Dendritic cell treated with granulocyte-macrophage colony-stimulating factor and Interleukin-4, amounts not matched to agents 40 ng/mL and 50 ng/mL, for 4 days (primary cell): ENCODE results near the gene B3GNT9.
A peak's percentile ranks its signal among the peaks of the same experiment; 100 is the strongest.

Source experiments
- H3K27ac Mint-ChIP-seq: one replicate; pipeline ENCODE4 v1.8.0; 2022; ENCODE audit warnings: mild to moderate bottlenecking, mixed read lengths
- H3K27me3 Mint-ChIP-seq: one replicate; pipeline ENCODE4 v1.8.0; 2022; ENCODE audit warnings: mild to moderate bottlenecking, mixed read lengths
- H3K36me3 Mint-ChIP-seq: one replicate; pipeline ENCODE4 v1.8.0; 2022; ENCODE audit warnings: low read depth, mixed read lengths
- H3K4me1 Mint-ChIP-seq: one replicate; pipeline ENCODE4 v1.8.0; 2022; ENCODE audit warnings: low read depth, mixed read lengths
- H3K4me3 Mint-ChIP-seq: one replicate; pipeline ENCODE4 v1.8.0; 2022; ENCODE audit warnings: mild to moderate bottlenecking, moderate library complexity, mixed read lengths
- H3K9me3 Mint-ChIP-seq: one replicate; pipeline ENCODE4 v1.8.0; 2022; ENCODE audit warnings: mixed read lengths
- intact Hi-C: fragments of 100-400 bp; cut with micrococcal nuclease; formaldehyde crosslinking; loops from one replicate; pipeline ENCODE4 v1.15.0; 2022

Gene B3GNT9

DNA sequence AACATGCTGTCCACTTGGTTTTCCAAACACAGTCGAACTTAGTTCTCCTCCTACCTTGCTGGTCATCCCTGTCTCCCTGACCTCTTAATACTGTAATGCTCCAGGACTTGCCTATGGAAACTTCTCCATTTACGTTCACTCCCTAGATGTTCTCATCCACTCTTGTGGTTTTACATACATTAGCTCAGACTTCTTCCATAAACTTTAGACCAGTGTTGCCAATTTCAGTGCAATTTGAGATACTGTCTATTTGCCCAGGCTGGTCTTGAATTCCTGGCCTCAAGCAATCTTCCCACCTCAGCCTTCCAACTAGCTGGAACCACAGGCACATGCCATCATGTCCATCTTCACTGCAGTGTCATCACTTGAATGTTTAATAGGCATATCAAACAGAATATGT, 31.5 kb upstream of the B3GNT9 start:
- H3K4me3 Mint-ChIP-seq: no peak overlapping the region
- intact Hi-C loops: loop anchor here (2.0 kb wide), 1 partner anchor 21 kb away; no protein-coding TSS in a partner anchor
- H3K27ac Mint-ChIP-seq: no peak overlapping the region
- H3K9me3 Mint-ChIP-seq: no peaks in the 10 kb centered on the region
- peaks cover 17% of the 10 kb centered on the region for H3K36me3 Mint-ChIP-seq
- H3K27me3 Mint-ChIP-seq: peaks cover 45% of the 10 kb centered on the region
- peaks cover 31% of the 10 kb centered on the region for H3K4me1 Mint-ChIP-seq

DNA sequence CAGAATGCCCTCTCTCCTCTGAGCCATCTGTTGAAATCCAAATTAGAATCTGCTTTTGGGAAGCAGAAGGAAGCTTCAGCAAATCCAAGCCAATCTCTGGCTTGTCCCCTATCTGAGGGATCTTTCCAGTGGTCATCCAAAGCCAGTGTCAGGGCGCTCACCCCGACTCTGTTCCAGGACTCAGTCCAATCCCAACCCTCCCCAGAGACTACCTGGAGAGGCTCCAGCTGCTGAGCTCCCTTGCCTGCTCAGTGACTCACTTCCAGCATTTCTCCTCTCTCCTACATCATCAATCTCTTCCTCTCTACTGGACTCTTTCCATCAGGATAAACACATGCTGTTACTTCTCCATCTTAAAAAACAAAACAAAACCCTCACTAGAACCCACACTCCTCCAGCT, 30.5 kb upstream of the B3GNT9 start:
- intact Hi-C loops: no loop called here

DNA sequence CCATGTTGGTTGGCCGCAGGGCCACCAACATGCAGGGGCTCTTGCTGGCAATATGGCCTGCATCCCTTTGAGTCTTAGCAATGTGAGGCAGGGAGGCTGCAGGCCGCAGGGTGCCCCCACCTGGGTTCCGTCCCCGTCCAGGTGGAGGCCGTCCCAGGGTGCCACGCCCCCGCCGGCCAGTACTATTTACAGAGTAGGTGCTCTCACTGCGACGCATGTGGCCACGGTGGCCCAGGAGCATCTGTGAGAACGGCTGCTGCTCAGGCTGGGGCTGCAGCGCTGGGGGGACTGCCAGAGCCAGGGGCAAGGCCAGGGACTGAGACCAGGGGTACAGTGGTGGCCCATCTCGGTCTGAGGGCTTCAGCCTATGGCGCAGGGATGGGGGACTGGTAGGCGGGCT, 29.4 kb upstream of the B3GNT9 start:
- peaks cover 38% of the 10 kb centered on the region for H3K36me3 Mint-ChIP-seq
- H3K9me3 Mint-ChIP-seq: no peaks in the 10 kb centered on the region
- H3K4me3 Mint-ChIP-seq: no peak overlapping the region
- intact Hi-C loops: no loop called here
- peaks cover 48% of the 10 kb centered on the region for H3K27me3 Mint-ChIP-seq
- no peak overlapping the region for H3K27ac Mint-ChIP-seq
- peaks cover 26% of the 10 kb centered on the region for H3K4me1 Mint-ChIP-seq

More for the DNA sequence above, 30.5 kb upstream of the B3GNT9 start:
- Mint-ChIP-seq H3K4me3 (no peak overlapping the region), H3K4me1 (peaks cover 32% of the 10 kb centered on the region), H3K36me3 (peaks cover 26% of the 10 kb centered on the region), H3K27me3 (peaks cover 46% of the 10 kb centered on the region), H3K9me3 (no peaks in the 10 kb centered on the region), H3K27ac (no peak overlapping the region)

DNA sequence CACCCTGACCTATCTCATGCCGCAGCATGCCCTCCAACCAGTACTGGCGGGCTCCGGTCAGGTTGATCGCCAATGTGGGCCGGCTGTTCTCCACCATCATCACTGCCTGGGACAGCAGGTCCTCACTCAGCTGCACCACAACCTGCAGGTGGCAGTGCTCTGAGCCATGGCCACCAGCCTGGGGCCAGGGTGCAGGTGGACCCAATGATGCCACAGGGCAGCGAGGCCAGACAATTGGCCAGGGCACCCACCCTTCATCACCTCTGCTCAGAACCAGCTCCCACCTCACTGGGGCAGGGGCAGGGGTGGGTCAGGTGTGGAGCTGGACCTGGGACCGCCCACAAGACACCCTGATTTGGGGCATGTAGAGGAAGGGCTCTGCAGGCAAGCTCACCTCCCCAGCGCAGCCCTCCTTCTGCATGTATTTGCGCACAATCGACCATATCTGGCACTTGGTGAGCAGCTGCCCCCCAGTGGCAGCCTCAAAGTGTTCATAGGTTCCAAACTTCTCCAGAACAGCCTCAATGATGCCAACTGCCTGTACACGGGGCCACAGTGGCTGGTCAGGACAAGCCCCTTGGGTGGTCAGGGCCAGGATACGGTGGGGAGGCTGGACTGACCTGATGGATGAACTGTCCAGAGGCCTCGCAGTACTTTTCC, 28.8 kb upstream of the B3GNT9 start:
- peaks cover 23% of the 10 kb centered on the region for H3K4me1 Mint-ChIP-seq
- no peak overlapping the region for H3K4me3 Mint-ChIP-seq
- H3K27ac Mint-ChIP-seq: no peak overlapping the region
- intact Hi-C loops: no loop called here
- H3K36me3 Mint-ChIP-seq: peaks cover 41% of the 10 kb centered on the region
- no peaks in the 10 kb centered on the region for H3K9me3 Mint-ChIP-seq
- peaks cover 48% of the 10 kb centered on the region for H3K27me3 Mint-ChIP-seq

DNA sequence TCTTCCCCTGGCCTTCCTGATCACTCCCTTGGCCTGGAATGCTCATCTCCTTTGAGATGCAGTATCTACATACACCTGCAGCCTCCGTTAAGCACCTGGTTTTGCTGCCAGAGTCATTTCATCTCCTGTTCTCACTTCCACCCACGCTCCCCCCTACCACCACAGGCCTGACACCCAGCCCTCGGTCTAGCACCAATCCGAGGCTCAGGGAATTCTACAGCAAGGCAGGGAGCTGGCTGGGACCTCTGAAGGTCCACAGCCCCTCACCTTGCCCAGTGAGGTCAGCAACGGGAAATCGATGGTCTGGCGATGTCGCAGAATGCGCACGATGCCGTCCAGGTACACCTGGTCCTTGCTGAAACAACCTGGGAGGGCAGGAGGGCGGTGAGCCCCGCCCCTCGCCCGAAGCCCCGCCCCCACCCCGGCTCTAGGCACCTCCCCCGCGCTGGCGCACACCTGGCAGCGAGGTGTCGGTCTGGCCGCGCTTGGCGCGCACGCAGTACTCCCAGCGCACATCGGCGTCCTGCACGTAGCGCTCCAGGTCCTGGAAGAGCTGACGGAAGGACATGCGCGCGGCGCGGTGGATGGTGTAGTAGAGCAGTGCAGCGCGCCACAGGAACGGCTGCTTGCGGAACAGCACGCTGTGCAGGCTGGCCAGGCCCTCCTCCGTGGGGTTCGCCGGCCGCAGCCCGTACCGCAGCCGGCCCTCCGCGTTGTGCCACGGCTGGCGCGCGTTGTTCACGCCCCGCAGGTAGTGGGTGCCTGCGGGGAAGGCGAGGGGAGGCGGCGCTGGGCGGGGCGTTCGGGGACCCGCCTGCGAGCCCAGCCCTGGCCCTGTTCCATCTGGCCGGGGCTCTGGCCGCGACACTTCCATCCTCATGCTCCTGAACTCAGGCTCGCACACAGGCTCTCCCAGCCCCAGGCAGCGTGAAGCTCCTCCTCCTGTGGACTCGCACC, 27.2 kb upstream of the B3GNT9 start:
- intact Hi-C loops: no loop called here
- H3K36me3 Mint-ChIP-seq: peaks cover 41% of the 10 kb centered on the region
- peak overlapping the region; percentile 66 for H3K4me3 Mint-ChIP-seq
- H3K9me3 Mint-ChIP-seq: no peaks in the 10 kb centered on the region
- H3K27me3 Mint-ChIP-seq: peaks cover 60% of the 10 kb centered on the region
- H3K4me1 Mint-ChIP-seq: peaks cover 38% of the 10 kb centered on the region
- no peak overlapping the region for H3K27ac Mint-ChIP-seq

DNA sequence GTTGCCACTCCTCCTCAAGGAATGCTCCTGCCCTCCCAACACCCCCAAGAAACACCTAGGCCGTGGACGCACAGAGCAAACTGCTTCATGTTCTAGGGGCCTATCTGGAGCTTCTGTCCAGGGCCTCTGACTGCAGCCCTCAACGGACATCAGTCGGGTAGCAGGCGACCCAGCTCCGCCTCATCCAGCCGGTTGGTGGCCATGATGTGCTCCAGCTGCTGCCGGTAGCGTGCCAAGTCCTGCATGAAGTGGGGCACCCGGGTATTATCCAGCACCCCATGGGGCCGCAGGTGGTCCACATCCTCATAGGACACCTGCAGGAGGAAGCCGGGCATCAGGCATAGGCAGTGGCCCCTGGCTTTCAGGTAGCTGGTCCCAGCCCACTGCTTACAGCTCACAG, 25.9 kb upstream of the B3GNT9 start:
- Mint-ChIP-seq H3K4me3 (no peak overlapping the region), H3K27me3 (peaks cover 72% of the 10 kb centered on the region), H3K27ac (no peak overlapping the region), H3K36me3 (peaks cover 46% of the 10 kb centered on the region), H3K4me1 (peaks cover 50% of the 10 kb centered on the region), H3K9me3 (no peaks in the 10 kb centered on the region)
- intact Hi-C loops: no loop called here

DNA sequence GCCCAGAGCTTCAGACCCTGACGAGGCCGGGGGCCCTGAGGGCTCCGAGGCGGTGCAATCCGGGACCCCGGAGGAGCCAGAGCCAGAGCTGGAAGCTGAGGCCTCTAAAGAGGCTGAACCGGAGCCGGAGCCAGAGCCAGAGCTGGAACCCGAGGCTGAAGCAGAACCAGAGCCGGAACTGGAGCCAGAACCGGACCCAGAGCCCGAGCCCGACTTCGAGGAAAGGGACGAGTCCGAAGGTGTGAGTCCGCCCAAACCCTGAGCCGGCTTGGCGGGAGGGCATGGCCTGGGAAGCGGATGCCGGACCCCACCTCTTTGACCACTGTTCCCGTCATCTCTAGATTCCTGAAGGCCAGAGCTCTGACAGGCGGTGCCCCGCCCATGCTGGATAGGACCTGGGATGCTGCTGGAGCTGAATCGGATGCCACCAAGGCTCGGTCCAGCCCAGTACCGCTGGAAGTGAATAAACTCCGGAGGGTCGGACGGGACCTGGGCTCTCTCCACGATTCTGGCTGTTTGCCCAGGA, 24.0 kb upstream of the B3GNT9 start:
- Mint-ChIP-seq H3K36me3 (peaks cover 51% of the 10 kb centered on the region), H3K4me1 (peaks cover 66% of the 10 kb centered on the region), H3K9me3 (no peaks in the 10 kb centered on the region), H3K27me3 (peaks cover 76% of the 10 kb centered on the region), H3K4me3 (peak overlapping the region; percentile 84), H3K27ac (peak overlapping the region; percentile 88)
- intact Hi-C loops: no loop called here

DNA sequence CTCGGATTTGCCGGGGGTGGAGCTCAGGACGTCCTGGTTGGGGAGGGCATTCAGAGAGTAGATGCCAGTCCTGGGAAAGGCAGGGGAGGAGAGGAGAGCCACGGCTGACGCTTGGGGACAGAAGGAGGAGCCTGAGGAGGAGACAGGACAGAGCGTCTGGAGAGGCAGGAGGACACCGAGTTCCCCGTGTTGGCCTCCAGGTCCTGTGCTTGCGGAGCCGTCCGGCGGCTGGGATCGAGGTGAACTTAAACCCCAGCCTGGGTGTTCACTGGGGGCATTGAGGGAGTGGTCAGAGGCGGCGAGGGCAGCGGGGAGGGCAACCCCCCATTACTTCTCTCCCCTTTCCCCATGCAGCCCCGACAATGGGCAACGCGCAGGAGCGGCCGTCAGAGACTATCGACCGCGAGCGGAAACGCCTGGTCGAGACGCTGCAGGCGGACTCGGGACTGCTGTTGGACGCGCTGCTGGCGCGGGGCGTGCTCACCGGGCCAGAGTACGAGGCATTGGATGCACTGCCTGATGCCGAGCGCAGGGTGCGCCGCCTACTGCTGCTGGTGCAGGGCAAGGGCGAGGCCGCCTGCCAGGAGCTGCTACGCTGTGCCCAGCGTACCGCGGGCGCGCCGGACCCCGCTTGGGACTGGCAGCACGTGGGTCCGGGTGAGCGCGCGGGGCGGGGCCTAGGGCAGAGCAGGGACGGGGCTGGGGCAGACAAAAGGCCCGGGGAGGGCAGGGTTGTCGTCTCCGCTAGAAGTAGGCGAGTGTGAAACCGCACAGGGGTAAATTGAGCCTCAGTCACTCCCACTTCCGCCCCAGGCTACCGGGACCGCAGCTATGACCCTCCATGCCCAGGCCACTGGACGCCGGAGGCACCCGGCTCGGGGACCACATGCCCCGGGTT, 23.3 kb upstream of the B3GNT9 start:
- peaks cover 70% of the 10 kb centered on the region for H3K4me1 Mint-ChIP-seq
- peak overlapping the region; percentile 84 for H3K4me3 Mint-ChIP-seq
- H3K9me3 Mint-ChIP-seq: no peaks in the 10 kb centered on the region
- H3K36me3 Mint-ChIP-seq: peaks cover 46% of the 10 kb centered on the region
- H3K27me3 Mint-ChIP-seq: peaks cover 74% of the 10 kb centered on the region
- H3K27ac Mint-ChIP-seq: peak overlapping the region; percentile 88
- intact Hi-C loops: no loop called here

DNA sequence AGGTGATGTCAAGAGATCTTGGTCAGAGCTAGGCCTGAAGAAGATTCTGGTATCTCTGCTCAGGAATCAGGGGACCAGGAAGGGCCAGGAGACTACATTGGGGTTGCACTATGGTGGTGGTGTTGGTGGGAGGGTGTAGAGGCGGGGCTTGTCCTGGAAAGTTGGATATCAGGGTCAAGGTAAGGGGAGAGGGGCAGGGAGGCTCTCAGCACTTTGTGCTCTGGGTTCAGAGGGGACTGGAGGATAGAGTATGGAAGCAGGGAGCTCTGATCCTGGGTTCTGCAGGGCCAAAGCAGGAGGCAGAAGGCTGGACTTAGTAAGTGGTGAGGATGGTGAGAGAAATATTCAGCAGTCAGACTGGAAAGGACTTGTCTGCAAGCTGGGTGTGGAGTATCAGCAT, 22.5 kb upstream of the B3GNT9 start:
- intact Hi-C loops: no loop called here
- Mint-ChIP-seq H3K4me3 (peak overlapping the region; percentile 84), H3K27me3 (peaks cover 75% of the 10 kb centered on the region), H3K27ac (peak overlapping the region; percentile 88), H3K9me3 (no peaks in the 10 kb centered on the region), H3K4me1 (peaks cover 70% of the 10 kb centered on the region), H3K36me3 (peaks cover 49% of the 10 kb centered on the region)

DNA sequence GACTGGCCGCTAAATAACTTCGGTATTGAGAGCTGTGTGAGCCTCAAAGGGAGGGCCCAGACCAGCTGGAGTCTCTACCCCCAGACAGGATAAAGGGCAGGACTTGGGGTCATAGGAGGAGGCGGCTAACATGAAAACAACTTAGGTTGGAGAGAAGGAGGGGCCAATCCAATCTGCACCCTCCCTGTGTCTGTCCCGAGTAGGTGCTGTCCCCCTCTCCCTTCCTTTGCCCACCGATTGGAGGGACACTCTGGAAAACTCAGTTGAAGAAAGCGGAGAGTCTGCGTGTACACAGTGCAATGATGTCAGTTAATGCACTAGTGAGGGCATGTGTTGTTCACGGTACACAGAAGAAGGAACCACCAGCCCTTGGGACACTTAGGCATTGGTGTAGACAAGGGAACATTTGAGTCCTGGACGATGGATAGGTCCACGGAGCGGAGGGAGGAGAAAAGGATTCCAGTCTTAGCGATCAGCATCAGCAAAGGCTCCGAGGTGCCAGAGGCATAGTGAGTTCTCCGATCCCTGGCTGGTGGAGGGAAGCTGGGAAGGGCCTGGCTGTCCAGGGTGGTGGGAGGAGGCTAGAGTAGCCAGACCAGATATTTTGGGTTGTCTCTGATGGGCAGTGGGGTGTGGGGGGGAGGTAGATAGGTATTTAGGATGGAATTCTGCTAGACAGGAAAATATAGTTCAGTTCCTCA, 20.3 kb upstream of the B3GNT9 start:
- Mint-ChIP-seq H3K4me1 (peaks cover 80% of the 10 kb centered on the region), H3K36me3 (peaks cover 55% of the 10 kb centered on the region), H3K27ac (peak overlapping the region; percentile 88), H3K27me3 (peaks cover 77% of the 10 kb centered on the region), H3K9me3 (no peaks in the 10 kb centered on the region), H3K4me3 (peak overlapping the region; percentile 66)
- intact Hi-C loops: no loop called here

DNA sequence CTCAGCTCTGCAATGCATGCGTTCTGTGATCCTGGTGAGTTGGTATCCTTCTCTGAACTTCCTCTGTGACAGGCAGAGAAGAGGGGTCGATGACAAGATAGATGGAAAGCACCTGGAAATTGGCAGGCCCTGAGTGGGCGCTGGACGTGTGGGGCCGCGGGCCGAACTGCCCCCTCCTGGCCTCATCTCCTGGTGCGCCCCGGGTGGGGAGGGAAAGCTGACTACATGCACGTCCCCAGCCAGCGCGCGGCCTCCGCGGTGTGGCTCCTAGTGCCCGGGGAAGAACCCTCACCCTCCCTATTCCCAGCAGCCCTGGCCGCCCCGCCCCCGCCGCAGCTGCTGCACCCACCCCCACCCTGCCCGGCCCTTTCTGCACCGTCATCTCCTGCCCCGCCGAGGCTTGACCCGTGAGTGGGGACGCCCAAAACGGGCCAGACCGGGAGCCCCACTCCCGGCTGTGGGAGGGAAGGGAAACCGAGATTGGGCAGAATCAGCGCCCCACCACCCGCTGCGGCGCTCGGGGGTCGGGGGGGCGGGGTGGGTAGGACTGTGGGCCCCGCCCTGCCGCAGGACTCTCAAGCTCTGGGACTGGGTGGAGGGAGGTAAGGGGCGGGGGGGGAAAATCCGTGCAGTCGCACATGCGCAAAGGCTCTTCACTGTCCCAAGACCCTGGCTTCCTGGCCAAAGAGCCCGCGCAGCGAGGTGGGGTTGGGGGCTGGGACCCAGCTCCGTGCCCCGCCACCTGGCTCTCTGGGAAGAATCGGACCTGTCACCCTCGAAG, 19.6 kb upstream of the B3GNT9 start, which contains the start of gene NOL3:
Gene NOL3 (plus strand): TSS at position 371 of the 781 bp plus-strand sequence.
- Mint-ChIP-seq H3K9me3 (no peaks in the 10 kb centered on the region), H3K27me3 (peaks cover 78% of the 10 kb centered on the region), H3K4me3 (peak within 1 kb of the TSS; percentile 72), H3K4me1 (peaks cover 87% of the 10 kb centered on the region), H3K27ac (peak within 1 kb of the TSS; percentile 88), H3K36me3 (peaks cover 50% of the 10 kb centered on the region)
- intact Hi-C loops: no loop called here

DNA sequence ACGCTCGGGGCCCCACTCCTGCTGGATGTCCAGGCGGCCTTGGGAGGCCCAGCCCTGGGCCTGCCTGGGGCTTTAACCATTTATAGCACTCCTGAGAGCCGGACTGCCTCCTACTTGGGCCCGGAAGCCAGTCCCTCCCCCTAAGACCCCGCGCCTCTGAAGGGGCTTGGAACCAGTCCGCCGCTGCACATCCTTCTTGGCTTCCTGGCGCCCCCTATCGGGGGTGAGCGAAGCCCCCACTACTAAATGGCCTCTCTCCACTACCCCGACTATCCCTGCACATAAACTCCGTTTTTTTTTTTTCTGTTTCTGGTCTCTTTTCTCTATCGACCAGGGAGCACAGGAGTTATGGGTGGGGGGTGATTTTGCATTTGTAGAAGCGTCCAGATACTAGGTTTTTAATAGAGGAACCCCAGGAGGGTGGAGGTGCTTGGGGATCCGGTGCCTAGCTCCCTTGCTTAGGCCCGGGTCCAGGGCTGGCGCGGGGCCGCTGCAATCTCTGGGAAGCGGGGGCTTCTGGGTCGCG, 18.9 kb upstream of the B3GNT9 start:
- intact Hi-C loops: no loop called here
- peaks cover 50% of the 10 kb centered on the region for H3K36me3 Mint-ChIP-seq
- peak overlapping the region; percentile 88 for H3K27ac Mint-ChIP-seq
- H3K4me1 Mint-ChIP-seq: peaks cover 92% of the 10 kb centered on the region
- H3K4me3 Mint-ChIP-seq: peak overlapping the region; percentile 72
- H3K9me3 Mint-ChIP-seq: no peaks in the 10 kb centered on the region
- H3K27me3 Mint-ChIP-seq: peaks cover 78% of the 10 kb centered on the region
